HL-60 (cell line): Measurements from ENCODE around the gene PRKG2.

Experiments used
- DNase-seq, 2 experiments: peaks; one replicate each; pipeline ENCODE4 v3.0.0-alpha.2; 2010 to 2020; ENCODE audit warnings: low read depth in 1 of 2, low spot score in 1 of 2
- H3K27ac ChIP-seq: fragments of 250-450 bp; sonication (Bioruptor Pico); replicated peaks from 2 replicates; pipeline ENCODE4 v1.5.1; 2020; ENCODE audit warnings: mild to moderate bottlenecking, moderate library complexity
- H3K27me3 ChIP-seq: fragments of 250-450 bp; sonication (Bioruptor Pico); 2 replicates; pipeline ENCODE4 v1.5.1; 2021; ENCODE audit warnings: mild to moderate bottlenecking, moderate library complexity; ENCODE audit not compliant: insufficient read depth, poor library complexity, severe bottlenecking
- H3K4me3 ChIP-seq: replicated peaks from 2 replicates; pipeline ENCODE4 v1.5.1; 2011; ENCODE audit warnings: mild to moderate bottlenecking, control low read depth, low read length; ENCODE audit not compliant: insufficient read depth
- CTCF ChIP-seq: IDR thresholded peaks from one replicate; pipeline ENCODE4 v1.5.1; 2011; ENCODE audit warnings: low read length, control low read depth, inconsistent platforms; ENCODE audit not compliant: insufficient read depth
- GABPA ChIP-seq: IDR thresholded peaks from 2 replicates; pipeline ENCODE4 v1.6.1; 2012; ENCODE audit warnings: low read depth
- POLR2AphosphoS5 ChIP-seq: IDR thresholded peaks from 2 replicates; pipeline ENCODE4 v1.6.1; 2012; ENCODE audit warnings: low read depth
- REST ChIP-seq: IDR thresholded peaks from 2 replicates; pipeline ENCODE4 v1.6.1; 2012; ENCODE audit warnings: low read depth; ENCODE audit not compliant: insufficient replicate concordance
- SPI1 ChIP-seq: IDR thresholded peaks from 2 replicates; pipeline ENCODE4 v1.6.1; 2012; ENCODE audit warnings: low read depth, mild to moderate bottlenecking, borderline replicate concordance

Gene PRKG2

GRCh38 chr4:81109356-81109755 is 105.7 kb downstream of the PRKG2 start:
- H3K27me3 ChIP-seq: no peaks in the 10 kb centered on the region
- DNase-seq: no peak
- no peak overlapping the region for H3K27ac ChIP-seq
- no peak overlapping the region for H3K4me3 ChIP-seq
- TF ChIP-seq REST (no peak), CTCF (no peak), GABPA (no peak), SPI1 (no peak), POLR2AphosphoS5 (no peak)

- Histone ChIP-seq H3K27ac (no peak overlapping the region), H3K27me3 (no peaks in the 10 kb centered on the region), H3K4me3 (no peak overlapping the region)
- DNase-seq: no peak
- no peak for TF ChIP-seq REST
- TF ChIP-seq POLR2AphosphoS5: no peak
- no peak for TF ChIP-seq CTCF
- TF ChIP-seq GABPA: no peak
- no peak for TF ChIP-seq SPI1
Observed at GRCh38 chr4:81106150-81106549, 108.9 kb downstream of the PRKG2 start.

- no peak for DNase-seq
- TF ChIP-seq SPI1: no peak
- no peak for TF ChIP-seq REST
- TF ChIP-seq CTCF: no peak
- TF ChIP-seq GABPA: no peak
- no peak for TF ChIP-seq POLR2AphosphoS5
- Histone ChIP-seq H3K27ac (no peak overlapping the region), H3K27me3 (no peaks in the 10 kb centered on the region), H3K4me3 (no peak overlapping the region)
Observed at GRCh38 chr4:81102107-81102506, 112.9 kb downstream of the PRKG2 start.
